Embryonic facial prominence (tissue), 1 donor: ENCODE results near the gene MAP4K2.

Experiments used
- DNase-seq: peaks from one replicate; pipeline ENCODE4 v3.0.0-alpha.2; 2016; ENCODE audit errors: extremely low spot score

MAP4K2 gene

GRCh38 chr11:64768300-64768694 lies 34.7 kb downstream of the MAP4K2 start:
- DNase-seq, result no peak

- no peak for DNase-seq
Observed at GRCh38 chr11:64767344-64768299, 35.4 kb downstream of the MAP4K2 start.

GRCh38 chr11:64766881-64767280 lies 36.1 kb downstream of the MAP4K2 start:
- DNase-seq, result no peak

- DNase-seq, result no peak
Observed at GRCh38 chr11:64765851-64766665, 37.0 kb downstream of the MAP4K2 start.

- DNase-seq, result no peak
Observed at GRCh38 chr11:64765291-64765850, 37.6 kb downstream of the MAP4K2 start.

GRCh38 chr11:64764753-64765152 lies 38.3 kb downstream of the MAP4K2 start:
- DNase-seq, result no peak

- no peak for DNase-seq
Observed at GRCh38 chr11:64764040-64764611, 38.9 kb downstream of the MAP4K2 start.

- no peak for DNase-seq
Observed at GRCh38 chr11:64763526-64764039, 39.4 kb downstream of the MAP4K2 start.

- no peak for DNase-seq
Observed at GRCh38 chr11:64762674-64763525, 40.1 kb downstream of the MAP4K2 start.

- DNase-seq, result no peak
Observed at GRCh38 chr11:64762277-64762673, 40.7 kb downstream of the MAP4K2 start.

GRCh38 chr11:64760759-64761420 lies 42.1 kb downstream of the MAP4K2 start:
- DNase-seq, result no peak

GRCh38 chr11:64759722-64760719 lies 43.0 kb downstream of the MAP4K2 start, which contains the start of gene PYGM:
TSS of gene PYGM (minus strand) at chr11:64759974. CDS start at chr11:64759898, 76 bp downstream.
- no peak for DNase-seq

- DNase-seq, result no peak
Observed at GRCh38 chr11:64759131-64759721, 43.8 kb downstream of the MAP4K2 start.

GRCh38 chr11:64758330-64759079 lies 44.5 kb downstream of the MAP4K2 start:
- no peak for DNase-seq

GRCh38 chr11:64757549-64758329 lies 45.3 kb downstream of the MAP4K2 start:
- DNase-seq, result no peak

GRCh38 chr11:64755681-64756361 lies 47.2 kb downstream of the MAP4K2 start:
- no peak for DNase-seq
